GM13976 (cell line): Measurements from ENCODE around the gene MYH7B.

ENCODE experiments used
- DNase-seq: peaks from one replicate; pipeline ENCODE4 v3.0.0; 2012; ENCODE audit warnings: low spot score
- CTCF ChIP-seq: IDR thresholded peaks from 2 replicates; pipeline ENCODE4 v1.5.1; 2012; ENCODE audit warnings: borderline replicate concordance, mild to moderate bottlenecking; ENCODE audit not compliant: insufficient read depth; ENCODE audit errors: extremely low read depth, missing control alignments, control extremely low read depth
- in situ Hi-C: fragments of 300-500 bp; cut with MboI; formaldehyde crosslinking; loops from one replicate; pipeline ENCODE4 v1.12.0; 2022; ENCODE audit warnings: low sequenced_read_pairs, mixed read lengths, inconsistent platforms; ENCODE audit not compliant: unreplicated experiment

MYH7B gene

DNA sequence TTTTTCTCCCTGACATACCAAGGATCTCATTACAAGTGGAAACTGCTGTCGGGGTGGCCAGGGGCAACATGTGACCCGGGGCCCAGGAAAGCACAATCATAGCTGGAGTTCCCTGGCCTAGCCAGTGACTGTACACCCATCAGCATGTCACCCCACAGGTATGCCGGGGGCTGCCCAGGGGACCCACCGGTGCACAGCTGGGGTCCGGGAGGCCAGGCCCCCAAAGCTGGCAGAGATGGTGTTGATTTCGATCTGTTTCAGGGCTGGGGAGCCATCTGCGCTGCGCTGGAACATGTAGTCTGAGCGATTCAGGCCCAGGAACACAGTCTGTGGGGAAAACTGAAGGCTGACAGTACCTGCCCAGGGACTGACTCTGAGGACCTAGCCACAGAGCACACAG, 13.4 kb upstream of the MYH7B start:
- DNase-seq: no peak
- no peak for TF ChIP-seq CTCF
- in situ Hi-C loops: no loop called here

DNA sequence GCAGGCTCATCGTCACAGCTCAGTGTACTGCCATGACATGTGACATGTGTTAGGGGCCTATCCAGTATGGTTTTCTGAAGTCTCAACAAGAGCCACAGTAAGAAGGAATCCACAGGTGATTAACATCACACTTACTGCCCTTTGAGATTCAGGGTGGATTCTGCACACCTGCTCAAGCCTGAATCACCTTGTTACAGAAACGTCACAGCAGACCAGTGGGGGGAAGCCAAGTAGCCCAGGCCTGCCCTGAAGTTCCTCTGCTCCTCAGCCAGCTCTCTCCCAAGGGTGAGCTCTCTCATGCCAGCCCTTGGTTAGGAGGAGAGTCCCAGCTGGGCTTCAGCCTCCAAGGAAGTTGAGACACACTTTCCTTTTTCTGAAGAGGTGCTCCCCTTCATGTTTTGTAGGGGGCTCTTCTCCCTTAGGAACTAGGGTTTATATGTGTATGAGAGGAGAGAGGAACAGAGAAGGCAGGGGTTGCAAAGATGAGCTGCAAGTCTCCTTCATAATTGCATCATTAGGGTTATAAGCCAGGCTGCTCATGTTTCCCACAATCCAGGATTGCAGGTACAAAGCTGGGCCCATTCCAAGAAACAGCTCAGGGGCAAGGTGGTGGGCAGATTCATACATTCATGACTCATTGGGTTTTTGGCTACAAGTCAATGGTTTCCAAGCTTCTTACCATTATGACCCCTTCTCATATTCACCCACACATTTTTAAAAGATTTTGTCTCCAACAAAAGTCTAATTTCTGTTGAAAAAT, 11.7 kb upstream of the MYH7B start:
- in situ Hi-C loops: no loop called here
- no peak for DNase-seq
- TF ChIP-seq CTCF: no peak

GRCh38 chr20:34945315-34946077, 10.2 kb upstream of the MYH7B start:
- no peak for DNase-seq
- in situ Hi-C loops: no loop called here
- no peak for TF ChIP-seq CTCF

GRCh38 chr20:34946661-34947060, 9.0 kb upstream of the MYH7B start:
- no peak for DNase-seq
- no peak for TF ChIP-seq CTCF
- in situ Hi-C loops: no loop called here

DNA sequence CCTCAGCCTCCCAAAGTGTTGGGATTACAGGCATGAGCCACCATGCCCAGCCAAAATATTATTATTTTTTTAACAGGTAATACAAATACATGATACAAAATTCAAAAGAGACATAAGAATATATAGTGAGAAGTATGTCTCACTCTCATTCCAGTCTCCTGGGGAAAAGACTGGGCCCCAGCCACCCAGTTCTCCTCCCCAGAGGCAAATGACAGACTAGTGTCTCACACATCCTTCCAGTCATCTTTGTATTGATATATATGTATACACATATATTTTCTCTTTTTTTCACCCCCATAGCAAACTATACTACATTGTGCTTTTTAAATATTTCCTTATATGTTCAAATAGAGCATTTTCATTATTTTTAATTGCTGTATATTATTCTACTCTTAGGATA, 8.3 kb upstream of the MYH7B start:
- no peak for TF ChIP-seq CTCF
- in situ Hi-C loops: no loop called here
- DNase-seq: no peak

GRCh38 chr20:34948030-34948429, 7.6 kb upstream of the MYH7B start:
- no peak for DNase-seq
- no peak for TF ChIP-seq CTCF
- in situ Hi-C loops: no loop called here
